Ammon's horn (tissue), 1 donor: ENCODE data around the gene LRRK2.
"Not testable (repeated sequence)": the region's sequence is repeated elsewhere in the genome, so short reads cannot be mapped to it uniquely, and the experiment has no call there.

ENCODE experiments used
- DNase-seq: peaks from one replicate; pipeline ENCODE4 v3.0.0-alpha.2; 2016; ENCODE audit warnings: low spot score

LRRK2 gene

DNA sequence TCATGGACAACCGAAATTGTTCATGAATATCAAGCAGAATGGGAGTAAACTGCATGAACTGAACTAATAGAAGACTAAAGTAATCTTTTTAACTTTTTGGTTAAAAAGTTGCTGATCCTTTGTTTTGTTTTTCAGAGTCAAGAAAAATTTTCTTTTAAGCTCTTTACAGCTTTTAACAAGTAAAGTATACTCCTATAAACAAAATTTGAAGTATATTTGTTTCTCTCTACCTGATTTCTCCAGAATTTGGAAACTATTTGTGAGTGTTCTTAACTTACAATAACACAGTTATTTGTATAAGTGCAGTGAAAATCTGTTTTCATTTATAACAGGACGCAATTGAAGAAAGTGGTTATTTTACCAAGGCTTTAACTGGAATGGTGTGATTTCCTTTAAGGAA is 12.2 kb upstream of the LRRK2 start:
- DNase-seq: no peak

DNA sequence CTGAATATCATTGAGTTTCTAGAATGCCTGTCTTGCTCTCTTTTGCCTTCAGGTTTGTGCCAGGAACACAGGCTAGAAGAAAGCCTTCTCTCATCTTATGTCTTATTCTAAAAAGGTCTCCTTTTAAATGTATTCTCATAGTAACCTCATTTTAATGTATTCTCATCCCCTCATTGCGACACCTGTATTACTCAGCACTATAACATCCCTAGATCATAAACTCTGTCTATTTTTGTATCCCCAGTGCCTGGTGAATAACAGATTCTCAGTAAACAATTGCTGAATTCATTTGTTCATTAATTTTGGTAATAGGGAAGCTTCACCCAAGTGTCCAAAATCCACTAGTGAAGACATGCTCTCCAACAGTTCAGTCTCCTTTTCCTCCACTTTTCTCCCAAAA is 8.8 kb upstream of the LRRK2 start:
- no peak for DNase-seq

DNA sequence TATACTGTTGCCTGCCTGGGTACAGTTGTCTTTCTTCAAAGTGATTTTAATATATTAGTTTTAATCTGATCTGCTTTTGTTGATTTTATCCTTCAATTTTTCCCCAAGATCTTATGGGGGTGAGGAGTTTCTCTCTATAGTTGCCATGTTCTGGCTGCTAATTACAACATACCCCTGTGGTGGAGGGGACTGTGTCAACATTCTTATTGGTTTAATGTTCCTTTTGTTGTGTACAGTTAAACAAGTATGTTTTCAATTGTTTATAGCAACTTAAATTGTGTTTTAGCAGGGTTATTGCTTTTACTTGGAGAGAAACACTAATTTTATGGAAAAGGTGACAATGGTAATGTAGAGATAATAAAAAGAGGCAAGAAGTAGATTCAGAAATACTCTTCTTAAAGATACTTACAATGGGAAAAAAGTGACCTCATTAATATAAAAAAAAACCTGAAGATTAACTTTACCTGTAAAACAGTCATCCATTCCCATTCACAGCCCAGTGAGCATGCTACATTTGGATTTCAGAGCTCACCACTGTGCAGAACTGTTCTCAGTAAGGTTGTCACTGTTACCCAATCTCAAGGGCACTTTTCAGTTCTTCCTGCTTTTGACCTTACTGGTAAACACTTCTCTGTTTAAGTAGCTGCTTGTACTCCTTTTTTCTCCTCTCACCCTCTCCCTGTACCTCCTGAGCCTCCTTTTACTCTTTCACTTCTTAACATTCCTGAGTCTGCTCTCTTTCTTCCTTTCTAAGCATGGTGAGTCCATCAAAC is 8.1 kb upstream of the LRRK2 start:
- no peak for DNase-seq

DNA sequence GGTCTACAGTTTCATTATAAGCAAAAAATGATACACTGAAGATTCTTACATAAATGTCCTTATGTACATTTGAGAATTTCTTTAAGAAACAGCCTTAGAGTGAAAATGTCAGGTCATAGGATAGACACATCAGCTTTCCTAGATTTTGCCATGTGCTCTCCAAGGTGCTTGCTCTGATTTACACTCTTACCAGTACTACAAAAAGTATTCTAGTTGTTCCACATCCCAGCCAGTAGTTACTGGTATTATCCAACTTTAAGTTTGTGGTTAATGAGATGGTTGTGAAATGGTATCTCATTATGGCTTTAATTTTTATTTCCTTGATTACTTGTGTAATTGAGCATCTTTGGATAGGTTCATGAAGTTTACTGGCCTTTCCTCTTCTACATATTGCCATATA is 5.0 kb upstream of the LRRK2 start:
- DNase-seq: no peak

DNA sequence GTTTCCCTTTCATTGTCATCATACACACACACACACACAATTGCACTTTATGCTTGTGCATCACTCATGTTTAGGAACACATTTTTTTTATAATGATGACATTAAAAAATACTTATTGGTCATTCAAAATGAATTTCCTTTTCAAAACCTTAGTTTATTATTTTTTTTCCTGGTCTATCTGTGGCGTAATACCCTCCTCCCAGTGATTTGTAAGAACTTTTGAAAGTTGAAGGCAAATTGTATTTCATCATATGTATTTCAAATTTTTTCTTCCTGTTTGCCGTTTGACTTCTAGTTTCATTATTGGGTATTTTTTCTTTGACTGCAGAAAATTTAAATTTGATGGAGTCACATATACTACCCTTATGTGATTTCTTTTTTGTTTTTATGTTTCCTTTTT is 2.5 kb upstream of the LRRK2 start:
- DNase-seq: no peak

DNA sequence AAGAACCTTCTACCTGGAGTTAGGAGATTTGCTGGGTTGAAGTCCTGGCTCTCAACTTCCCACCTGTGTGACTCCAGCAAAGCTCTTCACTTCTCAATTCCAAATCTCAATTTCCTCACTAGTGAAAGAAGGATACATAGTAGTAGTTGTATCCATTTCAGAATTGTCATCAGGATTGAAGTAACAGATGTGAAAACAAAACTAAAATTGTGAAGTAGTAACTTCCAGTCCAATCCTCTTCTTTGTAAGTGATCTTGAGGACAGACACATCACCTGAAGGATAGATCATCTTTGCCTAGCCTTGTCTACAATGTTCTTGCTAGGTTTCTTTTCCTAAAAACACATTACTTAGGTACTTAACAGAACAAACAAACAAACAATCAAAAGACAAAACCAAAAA is 1.2 kb upstream of the LRRK2 start:
- no peak for DNase-seq

DNA sequence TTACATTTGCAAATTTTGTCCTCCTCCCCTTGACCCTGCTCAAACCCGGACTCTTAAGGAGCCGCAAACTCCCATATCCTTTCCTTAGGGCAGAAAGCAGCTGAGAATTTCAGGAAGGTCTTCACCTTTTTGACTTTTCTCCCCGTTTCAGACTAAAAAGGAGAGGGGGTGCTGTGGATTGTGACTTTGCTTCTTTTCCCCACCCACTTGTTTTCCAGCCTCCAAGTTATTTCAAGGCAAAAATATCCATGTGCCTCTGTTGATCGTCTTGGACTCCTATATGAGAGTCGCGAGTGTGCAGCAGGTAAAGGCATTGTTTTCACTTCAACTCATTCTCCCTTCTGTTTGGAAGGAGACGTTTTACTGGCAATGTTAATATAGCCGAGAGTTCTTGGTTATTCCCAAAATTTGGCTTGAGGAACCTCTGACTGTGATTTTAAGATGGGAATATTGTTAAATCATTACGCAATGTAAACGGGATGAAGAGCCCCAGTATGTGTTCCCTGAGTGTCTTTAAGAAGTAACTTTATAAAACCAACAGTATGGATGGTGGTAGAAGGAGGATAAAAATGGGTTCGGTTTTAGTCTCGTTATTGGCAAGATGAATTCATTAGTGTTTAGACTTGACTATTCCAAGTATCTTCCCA is 663 bp downstream of the LRRK2 start:
- DNase-seq: no peak

DNA sequence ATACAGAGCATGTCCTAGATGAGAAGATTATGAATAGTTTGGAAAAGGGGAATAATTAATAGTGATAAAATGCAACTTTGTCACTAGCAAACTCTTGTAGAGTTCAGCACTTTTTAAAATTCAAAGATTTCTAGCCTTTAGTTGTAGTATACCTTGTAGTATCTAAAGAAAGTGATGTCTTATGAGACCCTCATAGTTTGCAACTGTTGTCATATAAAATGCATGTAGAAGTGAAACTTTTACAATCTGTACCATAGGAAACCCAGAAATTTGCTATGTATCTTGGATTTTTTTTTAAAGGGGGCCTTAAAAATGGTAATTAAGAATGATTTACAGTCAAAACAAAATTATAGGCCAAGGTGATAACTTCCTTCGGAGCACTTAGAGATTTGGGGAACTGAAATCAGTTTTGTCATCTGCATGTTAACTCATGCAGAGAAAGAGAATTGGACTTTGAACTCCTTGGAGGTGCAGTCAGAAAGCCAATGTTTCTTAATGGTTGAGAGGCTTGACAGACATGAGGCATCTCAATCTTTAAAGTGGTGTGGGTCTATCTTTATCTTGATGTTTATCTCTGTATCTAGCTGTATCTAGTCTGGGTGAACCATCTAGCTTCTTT is 1.3 kb downstream of the LRRK2 start:
- DNase-seq: no peak

DNA sequence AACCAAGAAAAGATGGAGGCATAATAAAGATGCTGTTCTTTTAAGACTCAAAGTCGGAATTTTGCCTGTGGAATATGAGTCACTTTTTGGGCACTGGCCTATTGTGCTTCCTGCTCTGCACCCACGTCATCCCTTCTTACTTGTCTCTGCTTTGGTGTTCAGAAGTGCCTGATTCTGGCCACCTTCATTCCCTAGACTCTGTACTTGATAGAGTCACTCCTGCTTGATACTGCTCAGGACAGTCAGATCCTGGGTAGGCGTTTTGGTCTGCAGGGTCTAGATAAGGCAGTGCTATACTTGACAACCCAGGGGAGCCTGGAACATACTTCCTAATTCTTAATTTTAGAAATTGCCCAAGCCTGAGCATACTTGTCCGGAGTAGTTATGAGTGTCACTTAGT is 1.9 kb downstream of the LRRK2 start:
- peak; percentile 39 for DNase-seq

DNA sequence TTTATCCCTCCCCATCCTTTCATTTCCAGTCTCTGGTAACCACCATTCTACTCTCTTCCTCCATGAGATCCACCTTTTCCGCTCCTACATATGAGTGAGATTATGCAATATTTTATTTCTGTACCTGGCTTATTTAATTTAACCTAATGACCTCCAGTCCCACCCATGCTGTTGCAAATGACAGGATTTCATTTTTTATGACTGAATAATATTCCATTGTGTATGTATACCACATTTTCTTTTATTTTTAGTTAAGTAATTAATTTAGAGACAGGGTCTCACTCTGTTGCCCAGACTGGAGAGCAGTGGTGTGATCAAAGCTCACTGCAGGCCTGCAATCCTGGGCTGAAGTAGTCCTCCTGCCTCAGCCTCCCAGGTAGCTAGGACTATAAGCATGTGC is 2.6 kb downstream of the LRRK2 start:
- no peak for DNase-seq

DNA sequence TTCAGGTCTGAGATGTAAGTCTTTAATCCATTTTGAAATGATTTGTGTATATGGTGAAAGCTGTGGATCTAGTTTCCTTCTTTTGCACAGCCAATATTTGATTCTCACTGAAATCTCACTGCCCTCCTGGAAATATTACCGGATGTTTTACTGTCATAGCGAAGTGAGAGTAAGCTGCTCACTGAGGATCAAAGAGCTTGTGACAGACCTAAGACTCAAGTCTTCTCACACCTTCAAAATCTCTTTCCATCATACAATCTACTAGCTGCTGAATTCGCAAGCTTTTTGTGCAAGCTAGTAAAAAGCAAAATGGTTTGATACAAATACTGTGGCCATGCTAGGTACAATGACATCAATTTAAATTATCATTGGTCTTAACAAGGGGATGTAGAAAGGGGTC is 3.9 kb downstream of the LRRK2 start:
- no peak for DNase-seq

DNA sequence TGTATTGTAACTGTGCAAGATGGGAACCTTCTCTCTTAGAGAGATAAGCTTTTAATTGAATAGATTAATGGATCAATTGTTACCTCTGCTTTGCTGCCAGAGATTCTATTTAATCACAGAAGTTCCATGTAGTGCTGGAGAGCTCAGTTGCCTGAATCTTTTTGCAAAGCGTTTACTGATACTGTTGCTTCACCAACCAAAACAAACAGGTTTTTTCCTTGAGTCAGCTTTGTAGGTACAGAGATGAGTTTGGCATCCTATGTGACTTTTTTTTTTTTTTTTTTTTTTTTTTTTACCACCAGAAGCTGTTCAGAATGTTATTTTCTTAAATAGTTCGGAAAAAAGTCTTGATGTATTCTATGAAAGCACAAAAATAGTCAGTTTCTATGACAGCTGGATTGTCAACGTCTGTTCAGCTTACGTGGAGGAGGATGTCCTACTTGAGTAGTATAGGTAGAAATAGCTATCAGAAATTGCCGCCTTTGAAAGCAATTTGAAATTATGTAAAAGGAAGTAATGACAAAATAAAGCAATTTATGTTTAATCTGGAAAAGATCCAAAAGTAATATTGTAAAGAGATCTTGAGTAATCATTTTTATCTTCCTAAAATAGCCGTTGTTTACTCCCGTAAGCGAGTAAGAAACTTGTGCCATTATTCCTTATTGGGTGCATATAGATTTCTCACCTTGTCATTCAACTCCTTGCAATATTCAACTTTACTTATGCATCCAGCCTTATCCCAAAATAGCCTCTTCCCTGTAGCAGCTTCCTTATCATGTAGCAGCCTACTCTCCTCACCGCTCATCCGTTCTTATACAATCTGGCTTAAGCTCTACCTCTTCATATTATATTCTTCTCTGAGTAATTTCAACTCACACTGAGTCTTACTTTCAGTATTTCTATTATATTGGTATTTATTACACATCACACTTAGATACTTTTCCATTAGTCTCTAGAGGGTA is 5.2 kb downstream of the LRRK2 start:
- DNase-seq: no peak

DNA sequence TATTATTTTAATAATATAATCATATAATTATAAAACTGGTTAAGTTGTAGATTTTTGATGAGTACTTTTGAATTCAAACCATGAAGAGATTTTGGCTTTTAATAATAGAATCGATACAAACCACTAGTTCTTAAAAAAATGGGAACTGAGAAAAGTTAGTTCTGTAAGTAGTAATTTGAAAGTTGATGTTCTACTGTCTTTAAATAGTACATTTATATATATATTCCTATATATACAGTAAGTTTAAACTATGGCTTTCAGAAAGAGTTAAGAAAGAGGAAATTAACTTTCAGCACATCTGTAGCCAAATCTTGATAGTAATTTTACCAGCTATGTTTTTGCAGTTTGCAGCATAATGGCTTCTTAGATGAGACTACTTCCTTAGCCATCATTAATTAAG is 7.8 kb downstream of the LRRK2 start:
- no peak for DNase-seq

DNA sequence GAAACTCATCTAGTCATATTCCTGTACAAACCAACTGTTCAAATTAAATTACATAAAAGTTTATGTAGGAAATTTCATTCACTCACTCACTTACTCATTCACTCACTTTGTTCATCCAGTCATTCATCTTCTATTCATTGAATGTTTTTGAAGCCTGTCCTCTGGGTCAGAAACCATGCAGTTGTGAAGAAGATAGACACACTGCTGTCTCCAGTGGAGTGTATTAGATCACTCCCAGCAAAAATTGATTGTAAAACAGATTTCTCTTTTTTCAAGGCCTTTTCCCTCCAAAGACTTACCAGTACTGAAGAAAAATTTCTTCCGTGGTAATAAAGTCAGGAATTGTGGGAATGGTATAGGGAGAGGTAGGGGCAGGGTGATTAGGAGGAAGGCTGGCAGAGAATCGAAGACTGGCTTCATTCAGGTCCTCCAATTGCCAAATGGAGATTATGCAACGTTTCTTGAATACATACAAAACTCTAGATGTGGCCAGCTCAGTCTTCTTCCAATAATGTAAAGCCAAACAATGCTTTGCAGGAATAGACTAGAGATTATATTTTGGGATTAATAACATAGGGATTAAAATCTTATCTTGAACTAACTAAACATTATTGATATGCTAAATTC is 9.1 kb downstream of the LRRK2 start:
- DNase-seq: no peak

DNA sequence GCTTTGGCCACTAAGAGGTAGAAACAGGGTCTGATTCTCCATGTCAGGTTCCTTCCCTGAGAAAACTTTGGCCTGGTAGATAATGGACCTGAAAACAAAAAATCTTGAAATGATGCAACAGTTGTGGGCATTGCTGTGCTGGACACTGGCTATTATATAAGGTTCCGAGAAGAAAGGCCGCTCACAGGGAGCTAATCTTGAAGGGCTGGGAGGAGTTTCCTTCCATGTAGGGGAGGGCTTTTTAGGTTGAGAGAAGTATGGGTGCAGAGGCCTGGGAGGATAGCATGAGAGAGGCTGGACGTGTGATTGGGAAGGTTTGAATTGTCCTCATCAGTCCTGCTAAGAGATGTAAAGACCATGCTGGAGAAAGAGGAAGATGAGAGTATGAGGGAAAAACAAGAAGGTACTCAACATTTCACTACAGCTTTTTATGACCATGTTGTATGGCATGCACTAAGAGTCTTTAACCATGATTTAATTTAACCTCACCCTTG is 11.6 kb downstream of the LRRK2 start:
- DNase-seq: no peak

DNA sequence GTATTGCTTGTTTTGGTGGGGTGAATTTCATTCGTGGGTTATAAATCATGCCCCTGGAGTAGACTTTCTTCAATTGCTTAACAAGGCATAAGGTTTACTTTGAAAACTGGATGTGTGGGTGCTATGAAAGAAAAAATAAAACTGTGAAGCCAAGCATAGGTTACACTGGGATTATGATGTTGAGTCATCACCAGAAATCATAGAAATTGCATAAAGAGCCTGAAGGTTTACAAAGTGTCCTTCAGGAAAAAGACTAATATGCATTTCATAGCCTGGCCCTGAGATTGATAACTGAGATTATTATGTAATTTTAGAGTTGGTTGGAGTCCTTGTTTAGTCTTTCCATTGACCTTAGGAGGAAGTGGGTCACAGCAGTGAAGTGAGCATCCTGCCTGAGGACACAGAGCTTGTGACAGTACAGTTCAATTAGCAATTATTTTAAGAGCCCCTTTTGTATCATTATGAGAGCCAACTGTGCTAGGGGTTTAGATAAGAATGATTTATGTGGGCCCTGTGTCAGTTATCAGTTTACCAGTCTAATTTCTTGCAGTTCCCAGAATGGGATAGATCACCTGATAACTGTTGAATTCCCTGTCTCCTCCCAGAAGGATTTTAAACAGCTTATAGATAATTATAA is 13.6 kb downstream of the LRRK2 start:
- DNase-seq: no peak

DNA sequence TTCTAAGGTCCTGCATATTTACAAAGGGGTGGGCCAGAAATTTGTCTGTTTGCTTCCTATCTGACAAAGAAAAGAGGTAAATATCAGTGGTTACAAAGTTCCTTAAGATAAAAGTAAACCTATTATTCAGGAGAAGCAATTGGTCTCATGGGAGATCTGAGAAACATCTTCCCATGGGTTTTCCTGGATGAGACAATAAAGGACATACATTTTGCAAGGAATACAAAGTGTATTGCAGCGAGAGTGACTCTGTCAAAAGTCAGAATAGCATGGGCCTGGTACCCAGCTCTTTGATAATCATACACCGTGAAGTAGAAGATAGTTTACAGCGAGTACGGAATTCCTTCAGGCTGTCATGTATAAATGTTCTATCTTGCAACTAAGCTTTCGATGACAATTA is 14.2 kb downstream of the LRRK2 start:
- DNase-seq: no peak

DNA sequence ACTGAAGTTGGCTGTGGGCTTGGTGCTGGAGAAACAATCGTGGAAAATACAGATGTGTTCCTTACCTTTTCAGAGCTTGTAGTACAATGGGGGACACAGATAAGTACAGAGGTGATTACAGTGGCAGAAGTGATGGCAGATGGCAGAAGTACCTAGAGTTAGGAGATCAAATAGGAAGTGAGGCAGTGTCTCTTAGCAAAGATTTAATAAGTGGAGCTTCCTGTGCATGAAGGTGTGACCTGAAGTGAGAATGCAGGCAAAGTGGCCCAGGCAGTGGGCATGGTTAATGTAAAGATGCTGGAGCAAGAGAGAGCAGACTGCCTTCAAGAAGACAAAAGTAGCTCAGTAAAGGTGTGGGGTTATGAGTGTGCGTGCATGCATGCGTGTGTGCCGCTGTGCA is 16.0 kb downstream of the LRRK2 start:
- DNase-seq: no peak

DNA sequence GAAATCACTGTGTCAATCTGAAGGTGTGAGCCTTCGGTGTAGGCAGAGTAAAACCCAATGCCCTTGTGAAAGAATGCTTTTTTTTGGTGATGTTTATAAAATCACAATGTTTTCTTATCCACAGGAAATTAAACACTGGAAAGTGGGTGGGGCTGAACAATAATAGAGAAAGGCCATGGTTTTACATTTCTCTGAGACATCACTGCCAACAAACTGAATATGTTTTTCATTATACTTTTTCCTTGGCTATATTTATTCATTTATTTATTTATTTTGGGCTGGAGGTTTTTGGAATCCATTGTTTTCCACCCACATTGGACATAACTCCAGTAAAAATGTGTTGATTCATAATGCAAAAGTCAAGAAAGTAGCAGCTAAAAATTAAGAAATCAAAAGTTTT is 16.9 kb downstream of the LRRK2 start:
- no peak for DNase-seq

DNA sequence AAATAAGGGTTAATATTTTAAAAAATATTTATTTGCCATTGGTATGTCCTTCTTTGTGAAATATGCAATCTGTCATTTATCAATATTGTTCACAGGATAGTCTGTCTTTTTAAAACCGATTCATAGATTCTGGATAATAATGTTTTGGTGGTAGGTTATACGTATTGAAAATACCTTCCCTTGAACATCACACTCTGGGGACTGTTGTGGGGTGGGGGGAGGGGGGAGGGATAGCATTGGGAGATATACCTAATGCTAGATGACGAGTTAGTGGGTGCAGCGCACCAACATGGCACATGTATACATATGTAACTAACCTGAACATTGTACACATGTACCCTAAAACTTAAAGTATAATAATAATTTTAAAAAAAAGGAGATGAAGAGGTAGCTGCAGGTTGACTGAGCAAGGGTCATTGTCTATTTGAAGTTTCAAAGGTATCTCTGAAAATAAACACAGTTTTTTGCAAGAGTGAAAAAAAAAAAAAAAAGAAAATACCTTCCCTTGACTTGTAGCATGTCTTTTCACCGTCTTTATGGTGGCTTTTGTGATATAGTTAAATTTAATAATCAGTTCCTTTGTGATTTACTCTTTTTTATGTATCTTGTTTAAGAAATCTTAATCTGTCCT is 19.8 kb downstream of the LRRK2 start:
- not testable (repeated sequence) for DNase-seq

DNA sequence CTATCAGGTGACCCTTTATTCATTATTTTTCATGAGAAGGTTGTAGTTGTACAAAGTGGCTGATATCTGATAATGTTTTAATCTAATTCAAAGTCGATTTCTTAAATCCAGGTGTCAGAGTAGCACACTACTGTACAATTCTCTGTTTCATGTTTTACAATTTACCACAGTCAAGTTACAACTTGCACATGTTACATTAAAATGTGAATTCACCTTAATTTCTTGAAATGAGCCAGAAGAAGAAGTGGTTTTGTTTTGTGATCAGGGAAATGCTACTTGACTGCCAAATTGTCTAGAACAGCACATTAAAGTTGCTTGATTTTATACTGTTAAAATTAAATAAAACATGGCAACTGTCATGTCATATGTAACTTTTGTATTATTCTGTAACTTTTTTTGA is 23.2 kb downstream of the LRRK2 start:
- no peak for DNase-seq
